HEK293 (cell line): ENCODE results near the gene SF3B3.

Experiments
- CTCF ChIA-PET: fragments of 350-600 bp; formaldehyde crosslinking; extraction: SDS; loops from one replicate; lab custom pipeline; 2021; ENCODE audit warnings: antibody characterized with exemption; lab: Yijun Ruan, JAX
- POLR2A ChIA-PET: fragments of 300-600 bp; formaldehyde crosslinking; extraction: SDS; loops from one replicate; lab custom pipeline; 2020; ENCODE audit warnings: antibody characterized with exemption, inconsistent platforms; lab: Yijun Ruan, JAX
- H3K27ac ChIP-seq: fragments of 200-500 bp; sonication (Bioruptor generic); 2 replicates; pipeline ENCODE4 v1.5.1; 2014; ENCODE audit warnings: low read depth, low read length, control low read depth, inconsistent platforms; ENCODE audit errors: extremely low read depth
- H3K36me3 ChIP-seq, 2 experiments: fragments of 200-500 bp in 1 of 2; sonication (Bioruptor generic) in 1 of 2; 1 replicate in 1 of 2; 2 replicates in 1 of 2; pipeline ENCODE4 v1.5.1; 2014 to 2017; ENCODE audit warnings: inconsistent platforms in 2 of 2, low read length in 2 of 2; ENCODE audit not compliant: control insufficient read depth in 2 of 2, insufficient read depth in 1 of 2
- H3K4me1 ChIP-seq: fragments of 200-500 bp; sonication (Bioruptor generic); 2 replicates; pipeline ENCODE4 v1.5.1; 2014; ENCODE audit warnings: mild to moderate bottlenecking, low read length, inconsistent platforms; ENCODE audit not compliant: control insufficient read depth, insufficient read depth
- H3K4me3 ChIP-seq: 2 replicates; pipeline ENCODE4 v1.5.1; 2011; ENCODE audit warnings: low read depth, mild to moderate bottlenecking, control low read depth, low read length, moderate library complexity
- H3K9me3 ChIP-seq: fragments of 200-500 bp; sonication (Bioruptor generic); 2 replicates; pipeline ENCODE4 v1.5.1; 2014; ENCODE audit warnings: low read depth, low read length, inconsistent platforms; ENCODE audit not compliant: control insufficient read depth, insufficient read depth
- FEZF1 ChIP-seq: fragments of 450-650 bp; formaldehyde crosslinking; IDR thresholded peaks from 2 replicates; pipeline ENCODE4 v1.5.1; 2016; ENCODE audit warnings: missing biosample characterization, missing genetic modification characterization
- MZF1 ChIP-seq: fragments of 450-650 bp; formaldehyde crosslinking; IDR thresholded peaks from 2 replicates; pipeline ENCODE4 v1.5.1; 2017; ENCODE audit warnings: missing biosample characterization, missing genetic modification characterization, borderline replicate concordance
- OVOL3 ChIP-seq: fragments of 450-650 bp; formaldehyde crosslinking; IDR thresholded peaks from 2 replicates; pipeline ENCODE4 v1.5.1; 2016; ENCODE audit warnings: missing biosample characterization, missing genetic modification characterization
- PATZ1 ChIP-seq: fragments of 450-650 bp; formaldehyde crosslinking; IDR thresholded peaks from 2 replicates; pipeline ENCODE4 v1.5.1; 2016; ENCODE audit warnings: missing biosample characterization, missing genetic modification characterization
- RBAK ChIP-seq: fragments of 450-650 bp; formaldehyde crosslinking; IDR thresholded peaks from 2 replicates; pipeline ENCODE4 v1.5.1; 2016; ENCODE audit warnings: missing biosample characterization, missing genetic modification characterization
- ZBTB26 ChIP-seq: fragments of 450-650 bp; formaldehyde crosslinking; optimal IDR thresholded peaks from 2 replicates; pipeline ENCODE3; 2016; ENCODE audit warnings: missing biosample characterization, mild to moderate bottlenecking, missing genetic modification characterization
- ZBTB7A ChIP-seq: fragments of 450-650 bp; formaldehyde crosslinking; IDR thresholded peaks from 2 replicates; pipeline ENCODE4 v1.5.1; 2016; ENCODE audit warnings: low read depth, missing biosample characterization, missing genetic modification characterization
- ZEB2 ChIP-seq: fragments of 450-650 bp; formaldehyde crosslinking; IDR thresholded peaks from 2 replicates; pipeline ENCODE4 v1.5.1; 2016; ENCODE audit warnings: missing biosample characterization, missing genetic modification characterization
- ZNF19 ChIP-seq: fragments of 450-650 bp; formaldehyde crosslinking; IDR thresholded peaks from 2 replicates; pipeline ENCODE4; 2016; ENCODE audit warnings: missing biosample characterization, missing genetic modification characterization, low read depth
- ZNF600 ChIP-seq: fragments of 450-650 bp; formaldehyde crosslinking; IDR thresholded peaks from 2 replicates; pipeline ENCODE4 v1.5.1; 2016; ENCODE audit warnings: missing biosample characterization, missing genetic modification characterization
- ZNF660 ChIP-seq: fragments of 450-650 bp; IDR thresholded peaks from 2 replicates; pipeline ENCODE4 v1.5.1; 2018; ENCODE audit warnings: missing biosample characterization, mild to moderate bottlenecking, missing genetic modification characterization
- ZNF704 ChIP-seq: fragments of 450-650 bp; formaldehyde crosslinking; IDR thresholded peaks from 2 replicates; pipeline ENCODE4 v1.5.1; 2016; ENCODE audit warnings: missing biosample characterization, missing genetic modification characterization
- ZNF76 ChIP-seq: fragments of 450-650 bp; formaldehyde crosslinking; IDR thresholded peaks from 2 replicates; pipeline ENCODE4; 2016; ENCODE audit warnings: low read depth, missing biosample characterization, missing genetic modification characterization, borderline replicate concordance
- ZNF792 ChIP-seq: fragments of 450-650 bp; formaldehyde crosslinking; IDR thresholded peaks from 2 replicates; pipeline ENCODE4 v1.5.1; 2016; ENCODE audit warnings: missing biosample characterization, missing genetic modification characterization
- TF ChIP-seq, protein P1 (sequence below): fragments of 450-650 bp; formaldehyde crosslinking; IDR thresholded peaks from 2 replicates; pipeline ENCODE4 v1.5.1; 2016; ENCODE audit warnings: missing biosample characterization, missing genetic modification characterization
- TF ChIP-seq, protein P2 (sequence below): fragments of 450-650 bp; formaldehyde crosslinking; IDR thresholded peaks from 2 replicates; pipeline ENCODE4 v1.5.1; 2016; ENCODE audit warnings: missing biosample characterization, missing genetic modification characterization
- TF ChIP-seq, protein P3 (sequence below): fragments of 450-650 bp; formaldehyde crosslinking; IDR thresholded peaks from 2 replicates; pipeline ENCODE4 v1.5.1; 2016; ENCODE audit warnings: missing biosample characterization, missing genetic modification characterization

SF3B3 gene

DNA sequence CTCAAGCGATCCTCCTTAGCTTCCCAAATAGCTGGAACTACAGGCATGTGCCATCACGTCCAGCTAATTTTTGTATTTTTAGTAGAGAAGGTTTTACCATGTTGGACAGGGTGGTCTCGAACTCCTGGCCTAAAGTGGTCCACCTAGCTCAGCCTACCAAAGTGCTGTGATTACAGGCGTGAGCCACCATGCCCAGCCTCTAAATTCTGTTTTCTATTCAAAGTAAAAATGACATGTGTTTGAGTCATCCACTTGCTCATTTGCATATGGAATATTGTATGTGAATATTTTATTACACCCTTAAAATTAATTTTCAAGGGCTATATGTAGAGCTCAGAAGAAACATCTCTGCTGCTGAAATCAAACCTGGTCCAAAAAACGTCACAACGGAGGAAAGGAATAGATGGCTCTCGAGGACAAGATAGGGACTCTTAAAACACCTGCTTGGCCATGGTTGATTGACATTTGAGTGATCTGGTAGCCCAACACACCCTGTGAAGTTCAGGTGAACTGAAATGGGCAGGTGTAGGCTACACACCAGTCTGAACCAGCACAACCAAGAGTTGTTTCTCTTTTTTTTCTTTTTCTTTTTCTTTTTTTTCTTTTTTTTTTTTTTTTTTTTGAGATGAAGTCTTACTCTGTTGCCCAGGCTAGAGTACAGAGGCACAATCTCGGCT is 51.1 kb downstream of the SF3B3 start:
- TF ChIP-seq, protein P1, sequence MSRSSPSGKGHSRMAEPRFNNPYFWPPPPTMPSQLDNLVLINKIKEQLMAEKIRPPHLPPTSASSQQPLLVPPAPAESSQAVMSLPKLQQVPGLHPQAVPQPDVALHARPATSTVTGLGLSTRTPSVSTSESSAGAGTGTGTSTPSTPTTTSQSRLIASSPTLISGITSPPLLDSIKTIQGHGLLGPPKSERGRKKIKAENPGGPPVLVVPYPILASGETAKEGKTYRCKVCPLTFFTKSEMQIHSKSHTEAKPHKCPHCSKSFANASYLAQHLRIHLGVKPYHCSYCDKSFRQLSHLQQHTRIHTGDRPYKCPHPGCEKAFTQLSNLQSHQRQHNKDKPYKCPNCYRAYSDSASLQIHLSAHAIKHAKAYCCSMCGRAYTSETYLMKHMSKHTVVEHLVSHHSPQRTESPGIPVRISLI: peak; percentile 64; the same call in 1 of the 2 replicates
- TF ChIP-seq ZBTB26 (no peak), ZNF704 (tag by site-specific recombination) (no peak)
- H3K9me3 ChIP-seq: no peaks in the 10 kb centered on the region
- POLR2A ChIA-PET: interaction anchor here (0.7 kb wide), 1 partner anchor 167 kb away, joined by 5 read pairs; no protein-coding TSS in a partner anchor
- H3K4me3 ChIP-seq: no peak overlapping the region
- CTCF ChIA-PET: interaction anchor here (1.5 kb wide), 1 partner anchor 8 kb away, joined by 3 read pairs; no protein-coding TSS in a partner anchor
- H3K27ac ChIP-seq: no peak overlapping the region
- no peaks in the 10 kb centered on the region for H3K4me1 ChIP-seq
- peaks cover 21 to 57% of the 10 kb centered on the region in 2 experiments; a peak in 2 of 3 replicates for H3K36me3 ChIP-seq

DNA sequence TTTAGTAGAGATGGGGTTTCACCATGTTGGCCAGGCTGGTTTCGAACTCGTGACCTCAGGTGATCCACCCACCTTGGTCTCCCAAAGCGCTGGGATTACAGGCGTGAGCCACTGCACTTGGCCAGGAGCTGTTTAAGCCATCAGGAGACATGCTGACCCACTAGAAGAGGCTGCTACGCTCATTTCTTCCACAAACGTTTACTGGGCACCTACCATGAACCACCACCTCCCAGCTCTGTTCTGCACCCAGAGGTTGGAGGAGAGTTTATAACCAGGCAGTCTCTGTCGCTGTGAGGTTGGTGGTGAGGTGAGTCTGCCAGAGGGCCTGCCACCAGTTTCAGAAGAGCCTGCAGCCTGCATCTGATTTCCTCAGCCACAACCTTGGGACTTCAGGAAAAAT is 51.8 kb downstream of the SF3B3 start:
- POLR2A ChIA-PET: interaction anchor here (0.7 kb wide), 1 partner anchor 166 kb away, joined by 5 read pairs; no protein-coding TSS in a partner anchor

GRCh38 chr16:70576431-70577255 is 53.0 kb downstream of the SF3B3 start:
- Histone ChIP-seq H3K9me3 (no peaks in the 10 kb centered on the region), H3K27ac (peak overlapping the region; percentile 34), H3K36me3 (peaks cover 8 to 38% of the 10 kb centered on the region in 2 experiments; a peak in 2 of 3 replicates), H3K4me3 (no peak overlapping the region), H3K4me1 (no peaks in the 10 kb centered on the region)
- CTCF ChIA-PET: interaction anchor here (0.6 to 1.5 kb wide), 4 partner anchors 16 to 188 kb away, joined by 3 to 5 read pairs (median 4); no protein-coding TSS in a partner anchor
- POLR2A ChIA-PET: no interaction called here
- TF ChIP-seq FEZF1 (tag by site-specific recombination) (peak; percentile 74), ZNF19 (tag by site-specific recombination) (no peak), ZBTB7A (no peak), MZF1 (tag by site-specific recombination) (peak; percentile 85), PATZ1 (peak; percentile 63; the same call in 1 of the 2 replicates), ZNF660 (tag by site-specific recombination) (peak; percentile 57; the same call in 1 of the 2 replicates), RBAK (no peak), OVOL3 (tag by site-specific recombination) (peak; percentile 37; the same call in 1 of the 2 replicates), ZEB2 (peak; percentile 70)
- TF ChIP-seq, protein P2, sequence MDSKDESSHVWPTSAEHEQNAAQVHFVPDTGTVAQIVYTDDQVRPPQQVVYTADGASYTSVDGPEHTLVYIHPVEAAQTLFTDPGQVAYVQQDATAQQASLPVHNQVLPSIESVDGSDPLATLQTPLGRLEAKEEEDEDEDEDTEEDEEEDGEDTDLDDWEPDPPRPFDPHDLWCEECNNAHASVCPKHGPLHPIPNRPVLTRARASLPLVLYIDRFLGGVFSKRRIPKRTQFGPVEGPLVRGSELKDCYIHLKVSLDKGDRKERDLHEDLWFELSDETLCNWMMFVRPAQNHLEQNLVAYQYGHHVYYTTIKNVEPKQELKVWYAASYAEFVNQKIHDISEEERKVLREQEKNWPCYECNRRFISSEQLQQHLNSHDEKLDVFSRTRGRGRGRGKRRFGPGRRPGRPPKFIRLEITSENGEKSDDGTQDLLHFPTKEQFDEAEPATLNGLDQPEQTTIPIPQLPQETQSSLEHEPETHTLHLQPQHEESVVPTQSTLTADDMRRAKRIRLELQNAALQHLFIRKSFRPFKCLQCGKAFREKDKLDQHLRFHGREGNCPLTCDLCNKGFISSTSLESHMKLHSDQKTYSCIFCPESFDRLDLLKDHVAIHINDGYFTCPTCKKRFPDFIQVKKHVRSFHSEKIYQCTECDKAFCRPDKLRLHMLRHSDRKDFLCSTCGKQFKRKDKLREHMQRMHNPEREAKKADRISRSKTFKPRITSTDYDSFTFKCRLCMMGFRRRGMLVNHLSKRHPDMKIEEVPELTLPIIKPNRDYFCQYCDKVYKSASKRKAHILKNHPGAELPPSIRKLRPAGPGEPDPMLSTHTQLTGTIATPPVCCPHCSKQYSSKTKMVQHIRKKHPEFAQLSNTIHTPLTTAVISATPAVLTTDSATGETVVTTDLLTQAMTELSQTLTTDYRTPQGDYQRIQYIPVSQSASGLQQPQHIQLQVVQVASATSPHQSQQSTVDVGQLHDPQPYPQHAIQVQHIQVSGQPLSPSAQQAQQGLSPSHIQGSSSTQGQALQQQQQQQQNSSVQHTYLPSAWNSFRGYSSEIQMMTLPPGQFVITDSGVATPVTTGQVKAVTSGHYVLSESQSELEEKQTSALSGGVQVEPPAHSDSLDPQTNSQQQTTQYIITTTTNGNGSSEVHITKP (tag by site-specific recombination): peak; percentile 83

More for the DNA sequence above, 51.8 kb downstream of the SF3B3 start:
- no peaks in the 10 kb centered on the region for H3K9me3 ChIP-seq
- H3K4me3 ChIP-seq: no peak overlapping the region
- CTCF ChIA-PET: interaction anchor here (1.5 kb wide), 1 partner anchor 9 kb away, joined by 3 read pairs; no protein-coding TSS in a partner anchor
- H3K36me3 ChIP-seq: peaks cover 18 to 51% of the 10 kb centered on the region in 2 experiments; a peak in 2 of 3 replicates
- no peaks in the 10 kb centered on the region for H3K4me1 ChIP-seq
- H3K27ac ChIP-seq: 0 out of 2 replicates have a peak overlapping the region, but pooled peaks have one; percentile 10
- TF ChIP-seq ZNF792 (tag by site-specific recombination): 0 out of 2 replicates have a peak, but pooled peaks have one; percentile 11
- TF ChIP-seq ZNF600 (tag by site-specific recombination): peak; percentile 86; the same call in 1 of the 2 replicates
- no peak for TF ChIP-seq ZNF76 (tag by site-specific recombination)
- TF ChIP-seq, protein P3, sequence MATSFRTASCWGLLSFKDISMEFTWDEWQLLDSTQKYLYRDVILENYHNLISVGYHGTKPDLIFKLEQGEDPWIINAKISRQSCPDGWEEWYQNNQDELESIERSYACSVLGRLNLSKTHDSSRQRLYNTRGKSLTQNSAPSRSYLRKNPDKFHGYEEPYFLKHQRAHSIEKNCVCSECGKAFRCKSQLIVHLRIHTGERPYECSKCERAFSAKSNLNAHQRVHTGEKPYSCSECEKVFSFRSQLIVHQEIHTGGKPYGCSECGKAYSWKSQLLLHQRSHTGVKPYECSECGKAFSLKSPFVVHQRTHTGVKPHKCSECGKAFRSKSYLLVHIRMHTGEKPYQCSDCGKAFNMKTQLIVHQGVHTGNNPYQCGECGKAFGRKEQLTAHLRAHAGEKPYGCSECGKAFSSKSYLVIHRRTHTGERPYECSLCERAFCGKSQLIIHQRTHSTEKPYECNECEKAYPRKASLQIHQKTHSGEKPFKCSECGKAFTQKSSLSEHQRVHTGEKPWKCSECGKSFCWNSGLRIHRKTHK: no peak
- TF ChIP-seq, all 188 proteins: peak for 2
